Type B pancreatic cell (in vitro differentiated cells): ENCODE measurements around the gene GANC. TPM values are rescaled to one million over a fixed set of nuclear protein-coding genes. Genes with fewer than 3 reads are reported as not detected.
A peak's percentile ranks its signal among the peaks of the same experiment; 100 is the strongest.
"Not testable (repeated sequence)": the region's sequence is repeated elsewhere in the genome, so short reads cannot be mapped to it uniquely, and the experiment has no call there.

Experiments used
- DNase-seq: peaks from one replicate; pipeline ENCODE4 v3.0.0; 2021; ENCODE audit warnings: mixed read lengths; ENCODE audit not compliant: unreplicated experiment; ENCODE audit errors: extremely low spot score
- H3K27ac Mint-ChIP-seq: 2 replicates; pipeline ENCODE4 v1.8.0; 2021; ENCODE audit warnings: mild to moderate bottlenecking, mixed read lengths
- H3K27me3 Mint-ChIP-seq: 2 replicates; pipeline ENCODE4 v1.8.0; 2021; ENCODE audit warnings: mixed read lengths
- H3K36me3 Mint-ChIP-seq: 2 replicates; pipeline ENCODE4 v1.8.0; 2021; ENCODE audit warnings: mixed read lengths
- H3K4me1 Mint-ChIP-seq: one replicate; pipeline ENCODE4 v1.8.0; 2021; ENCODE audit warnings: mixed read lengths; ENCODE audit not compliant: unreplicated experiment
- H3K4me3 Mint-ChIP-seq: 2 replicates; pipeline ENCODE4 v1.8.0; 2021; ENCODE audit warnings: mild to moderate bottlenecking, mixed read lengths
- H3K9me3 Mint-ChIP-seq: 2 replicates; pipeline ENCODE4 v1.8.0; 2021; ENCODE audit warnings: mixed read lengths
- CTCF ChIP-seq: fragments of 200-600 bp; sonication (generic); conservative IDR thresholded peaks from 2 replicates; pipeline ENCODE4 v1.5.0; 2021; ENCODE audit warnings: antibody characterized with exemption, mild to moderate bottlenecking
- long read RNA-seq: library from polyadenylated mRNA; unstranded; transcript quantifications from one replicate; pipeline ENCODE4 v2.0.0, GENCODE V29; 2020
- total RNA-seq: library from RNA; stranded (reverse); gene quantifications from 2 replicates; pipeline ENCODE4 v1.2.1, GENCODE V29; 2021; ENCODE audit warnings: low replicate concordance

Gene GANC
- 24.4 and 25.3 TPM in 2 replicates for total RNA-seq
- long read RNA-seq, full-length matches to known transcripts = 13 of 35 reads
- long read RNA-seq, partial matches to known transcripts = 4 of 35 reads
- long read RNA-seq, other reads (novel, unspliced or antisense) = 18 of 35 reads

GRCh38 chr15:42272939-42273899 lies at the start of gene GANC, which contains the start of gene TMEM87A:
GANC (plus strand) TSS chr15:42273201; CDS start chr15:42274482, 1,281 bp downstream.
TMEM87A (minus strand) TSS chr15:42273433; CDS start chr15:42273398, 35 bp downstream.
- no peak for TF ChIP-seq CTCF
- peak within 1 kb of the TSS; percentile 96 for H3K27ac Mint-ChIP-seq
- H3K27me3 Mint-ChIP-seq = no peaks in the 10 kb centered on the region

GRCh38 chr15:42226648-42227047 lies 46.4 kb upstream of the GANC start:
- Mint-ChIP-seq H3K36me3 (peaks cover 19% of the 10 kb centered on the region), H3K4me1 (no peaks in the 10 kb centered on the region), H3K4me3 (no peak overlapping the region), H3K9me3 (no peaks in the 10 kb centered on the region), H3K27me3 (no peaks in the 10 kb centered on the region), H3K27ac (peak overlapping the region; percentile 52)
- TF ChIP-seq CTCF = no peak
- no peak for DNase-seq

More at GRCh38 chr15:42272939-42273899, at the start of gene GANC, which contains the start of gene TMEM87A:
- Mint-ChIP-seq H3K4me3 (peak within 1 kb of the TSS; percentile 100), H3K4me1 (peaks cover 35% of the 10 kb centered on the region), H3K36me3 (peaks cover 9% of the 10 kb centered on the region), H3K9me3 (no peaks in the 10 kb centered on the region)
- DNase-seq = peak; percentile 95

GRCh38 chr15:42228036-42228435 lies 45.0 kb upstream of the GANC start:
- Mint-ChIP-seq H3K4me1 (no peaks in the 10 kb centered on the region), H3K9me3 (no peaks in the 10 kb centered on the region), H3K4me3 (no peak overlapping the region), H3K27me3 (no peaks in the 10 kb centered on the region), H3K27ac (no peak overlapping the region), H3K36me3 (peaks cover 19% of the 10 kb centered on the region)
- TF ChIP-seq CTCF = no peak
- no peak for DNase-seq

- H3K27ac Mint-ChIP-seq, H3K9me3 Mint-ChIP-seq, H3K27me3 Mint-ChIP-seq, H3K4me3 Mint-ChIP-seq, H3K4me1 Mint-ChIP-seq, DNase-seq: not testable (repeated sequence)
- peaks cover 14% of the 10 kb centered on the region for H3K36me3 Mint-ChIP-seq
Measured at GRCh38 chr15:42228981-42229380, 44.0 kb upstream of the GANC start.

GRCh38 chr15:42231088-42231487 lies 41.9 kb upstream of the GANC start:
- peaks cover 20% of the 10 kb centered on the region for H3K36me3 Mint-ChIP-seq
- no peaks in the 10 kb centered on the region for H3K27me3 Mint-ChIP-seq
- H3K27ac Mint-ChIP-seq = no peak overlapping the region
- no peak overlapping the region for H3K4me3 Mint-ChIP-seq
- no peak for TF ChIP-seq CTCF
- no peak for DNase-seq
- no peaks in the 10 kb centered on the region for H3K4me1 Mint-ChIP-seq
- H3K9me3 Mint-ChIP-seq = no peaks in the 10 kb centered on the region

GRCh38 chr15:42232606-42233005 lies 40.4 kb upstream of the GANC start:
- Mint-ChIP-seq H3K4me1 (no peaks in the 10 kb centered on the region), H3K9me3 (no peaks in the 10 kb centered on the region), H3K27ac (no peak overlapping the region), H3K4me3 (no peak overlapping the region), H3K36me3 (peaks cover 24% of the 10 kb centered on the region), H3K27me3 (no peaks in the 10 kb centered on the region)
- TF ChIP-seq CTCF = no peak
- DNase-seq = no peak
